ENCODE measurements around the gene GRPEL1. TPM values are rescaled to one million over a fixed set of nuclear protein-coding genes. Genes with fewer than 3 reads are reported as not detected.

Gene GRPEL1
- 50.9 and 72.0 TPM in 2 replicates for polyA plus RNA-seq (2011; rRNA removed)
- 32.5 and 40.2 TPM in 2 replicates for polyA plus RNA-seq (2012; cell fraction: cytosol; rRNA removed)
- 14.1 and 17.2 TPM in 2 replicates for polyA plus RNA-seq (2012; cell fraction: nucleus; rRNA removed)
- 45.5 to 57.6 TPM (median 46.2 TPM) in 3 replicates for polyA plus RNA-seq (2017; fragmentation: RNase III; extraction: RNeasy Plus Mini Kit Qiagen cat#74134 plus additional on column Dnase treatment)
- 21.4 and 24.1 TPM in 2 replicates for polyA minus RNA-seq (2011; rRNA and poly(A)+ RNA removed)

DNA sequence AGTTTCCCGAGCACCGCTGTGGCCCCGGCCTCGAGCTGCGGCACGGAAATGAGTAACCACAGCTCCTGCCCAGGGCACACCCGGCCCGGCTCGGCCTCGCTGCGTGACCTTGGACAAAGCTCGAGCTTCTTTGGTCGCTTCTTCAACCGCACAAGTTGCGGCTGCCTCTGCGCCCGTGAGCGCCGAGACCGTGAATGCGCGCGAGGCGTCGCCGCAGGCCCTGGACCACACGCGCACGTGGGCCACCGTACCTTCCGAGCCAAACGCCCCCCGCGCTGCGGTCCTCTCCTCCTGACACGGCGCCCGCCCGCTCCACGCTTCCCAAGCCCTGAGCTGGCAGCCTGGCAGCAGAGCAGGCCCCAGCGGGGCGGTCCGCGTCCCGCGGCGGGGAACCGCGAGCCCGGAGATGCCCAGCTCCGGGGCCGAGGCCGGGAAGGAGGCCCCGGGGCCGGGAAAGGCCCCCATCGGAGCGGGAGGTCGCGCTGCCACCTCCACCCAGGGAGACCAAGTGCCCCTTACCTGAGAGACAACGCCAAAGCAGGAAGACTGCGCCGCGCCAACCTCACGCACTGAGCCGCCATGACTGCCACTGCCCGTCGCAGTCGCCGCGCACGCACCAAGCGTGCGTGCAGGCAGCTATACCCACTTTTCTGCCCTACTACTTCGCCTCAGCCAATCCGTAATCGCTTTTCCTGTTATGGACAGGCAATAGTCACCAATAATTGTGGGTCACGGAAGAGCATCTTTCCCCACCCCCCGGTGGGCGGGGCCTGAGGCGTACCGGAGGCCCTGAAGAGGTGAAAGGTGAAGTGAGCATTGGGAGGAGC lies at the start of gene GRPEL1:
TSS of gene GRPEL1 (minus strand) at position 613 of the 827 bp plus-strand sequence. CDS start at position 581, 32 bp downstream.
- ATAC-seq (peak; percentile 94 to 97), DNase-seq (ENCODE audit: low read depth in 1 of 2, low spot score in 1 of 2) (peak; percentile 83 to 98), FAIRE-seq (peak; percentile 74)
- Histone ChIP-seq H3K4me3 (peak within 1 kb of the TSS; percentile 83), H3K4me2 (peak within 1 kb of the TSS; percentile 90), H3K27ac (peak within 1 kb of the TSS; percentile 86 to 97), H3K9me3 (no peaks in the 10 kb centered on the region), H3K4me1 (peaks cover 19% of the 10 kb centered on the region; the same call in 2 of the 3 replicates)
- WGBS (ENCODE audit: missing lambda C conversion rate) = under 1% methylated on average over 33 of the region's 81 CpGs
- POLR2A ChIA-PET = interaction anchor here (0.6 to 2.3 kb wide), 13 partner anchors 9 to 159 kb away, joined by 3 to 19 read pairs (median 6); partner anchors contain the start of genes TADA2B and TBC1D14
- CTCF ChIA-PET = interaction anchor here (0.9 to 6.3 kb wide), 9 partner anchors 10 to 397 kb away, joined by 3 to 69 read pairs (median 4); no protein-coding TSS in a partner anchor
- 0 out of 2 replicates have a peak, but pooled peaks have one; percentile 25 for TF ChIP-seq MYC (IDR thresholded peaks at IDR 0.05; ENCODE audit: borderline replicate concordance, low read length)
- TF ChIP-seq, protein P1, sequence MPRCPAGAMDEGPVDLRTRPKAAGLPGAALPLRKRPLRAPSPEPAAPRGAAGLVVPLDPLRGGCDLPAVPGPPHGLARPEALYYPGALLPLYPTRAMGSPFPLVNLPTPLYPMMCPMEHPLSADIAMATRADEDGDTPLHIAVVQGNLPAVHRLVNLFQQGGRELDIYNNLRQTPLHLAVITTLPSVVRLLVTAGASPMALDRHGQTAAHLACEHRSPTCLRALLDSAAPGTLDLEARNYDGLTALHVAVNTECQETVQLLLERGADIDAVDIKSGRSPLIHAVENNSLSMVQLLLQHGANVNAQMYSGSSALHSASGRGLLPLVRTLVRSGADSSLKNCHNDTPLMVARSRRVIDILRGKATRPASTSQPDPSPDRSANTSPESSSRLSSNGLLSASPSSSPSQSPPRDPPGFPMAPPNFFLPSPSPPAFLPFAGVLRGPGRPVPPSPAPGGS (IDR thresholded peaks at IDR 0.05) = peak; percentile 59; the same call in 1 of the 3 replicates
- no peak for TF ChIP-seq ZSCAN20 (CRISPR knock-in tag; IDR thresholded peaks at IDR 0.05)
- TF ChIP-seq JUN (IDR thresholded peaks at IDR 0.05) = peak; percentile 16 to 63; a peak in 2 of 5 replicates
- TF ChIP-seq PHF8 (IDR thresholded peaks at IDR 0.05; ENCODE audit: borderline replicate concordance, low read depth) = peak; percentile 78
- no peak for TF ChIP-seq HMGXB4 (CRISPR knock-in tag; IDR thresholded peaks at IDR 0.05; ENCODE audit: borderline replicate concordance)
- TF ChIP-seq, protein P2, sequence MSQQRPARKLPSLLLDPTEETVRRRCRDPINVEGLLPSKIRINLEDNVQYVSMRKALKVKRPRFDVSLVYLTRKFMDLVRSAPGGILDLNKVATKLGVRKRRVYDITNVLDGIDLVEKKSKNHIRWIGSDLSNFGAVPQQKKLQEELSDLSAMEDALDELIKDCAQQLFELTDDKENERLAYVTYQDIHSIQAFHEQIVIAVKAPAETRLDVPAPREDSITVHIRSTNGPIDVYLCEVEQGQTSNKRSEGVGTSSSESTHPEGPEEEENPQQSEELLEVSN (IDR thresholded peaks at IDR 0.05; ENCODE audit: borderline replicate concordance, low read depth) = peak; percentile 68
- TF ChIP-seq FOSL2 (IDR thresholded peaks at IDR 0.05) = no peak
- TF ChIP-seq FOSL2 (CRISPR knock-in tag; IDR thresholded peaks at IDR 0.05) = no peak
- TF ChIP-seq POLR2A (IDR thresholded peaks at IDR 0.05; ENCODE audit: low read length) = peak; percentile 98
- TF ChIP-seq CHD4 (IDR thresholded peaks at IDR 0.05; ENCODE audit: borderline replicate concordance) = no peak
- TF ChIP-seq KDM5A (IDR thresholded peaks at IDR 0.05) = peak; percentile 67
- no peak for TF ChIP-seq HOXA7 (CRISPR knock-in tag; IDR thresholded peaks at IDR 0.05)
- no peak for TF ChIP-seq NPAS2 (CRISPR knock-in tag; IDR thresholded peaks at IDR 0.05; ENCODE audit: borderline replicate concordance)
- TF ChIP-seq, protein P3, sequence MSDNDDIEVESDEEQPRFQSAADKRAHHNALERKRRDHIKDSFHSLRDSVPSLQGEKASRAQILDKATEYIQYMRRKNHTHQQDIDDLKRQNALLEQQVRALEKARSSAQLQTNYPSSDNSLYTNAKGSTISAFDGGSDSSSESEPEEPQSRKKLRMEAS (IDR thresholded peaks at IDR 0.05) = peak; percentile 79
- TF ChIP-seq, protein P4, sequence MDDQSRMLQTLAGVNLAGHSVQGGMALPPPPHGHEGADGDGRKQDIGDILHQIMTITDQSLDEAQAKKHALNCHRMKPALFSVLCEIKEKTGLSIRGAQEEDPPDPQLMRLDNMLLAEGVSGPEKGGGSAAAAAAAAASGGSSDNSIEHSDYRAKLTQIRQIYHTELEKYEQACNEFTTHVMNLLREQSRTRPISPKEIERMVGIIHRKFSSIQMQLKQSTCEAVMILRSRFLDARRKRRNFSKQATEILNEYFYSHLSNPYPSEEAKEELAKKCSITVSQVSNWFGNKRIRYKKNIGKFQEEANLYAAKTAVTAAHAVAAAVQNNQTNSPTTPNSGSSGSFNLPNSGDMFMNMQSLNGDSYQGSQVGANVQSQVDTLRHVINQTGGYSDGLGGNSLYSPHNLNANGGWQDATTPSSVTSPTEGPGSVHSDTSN (IDR thresholded peaks at IDR 0.05) = peak; percentile 94
- TF ChIP-seq HDAC2 (IDR thresholded peaks at IDR 0.05) = 0 out of 2 replicates have a peak, but pooled peaks have one; percentile 26

GRCh38 chr4:7116705-7117104 lies 48.8 kb upstream of the GRPEL1 start:
- Histone ChIP-seq H3K9me3 (no peaks in the 10 kb centered on the region), H3K27ac (no peak overlapping the region), H3K4me3 (no peak overlapping the region), H3K4me1 (no peaks in the 10 kb centered on the region), H3K4me2 (no peak overlapping the region)
- DNase-seq (ENCODE audit: low read depth in 1 of 2, low spot score in 1 of 2) = no peak
- 61% methylated on average over 2 of the region's 6 CpGs for WGBS (ENCODE audit: missing lambda C conversion rate)
- no peak for TF ChIP-seq FOXS1 (CRISPR knock-in tag; IDR thresholded peaks at IDR 0.05)
- TF ChIP-seq FOSB (CRISPR knock-in tag; IDR thresholded peaks at IDR 0.05) = no peak
- POLR2A ChIA-PET = no interaction called here
- ATAC-seq = no peak
- CTCF ChIA-PET = interaction anchor here (0.8 kb wide), 1 partner anchor 286 kb away, joined by 3 read pairs; no protein-coding TSS in a partner anchor
- no peak for FAIRE-seq

Data from A549 (cell line).